GM21423 (cell line): ENCODE measurements around the gene SPECC1L.

Source experiments
- ATAC-seq: cut with Tn5 transposase; IDR thresholded peaks from one replicate; pipeline ENCODE4 v1.9.1; 2021; ENCODE audit warnings: mild to moderate bottlenecking, moderate library complexity; ENCODE audit not compliant: unreplicated experiment

SPECC1L gene

DNA sequence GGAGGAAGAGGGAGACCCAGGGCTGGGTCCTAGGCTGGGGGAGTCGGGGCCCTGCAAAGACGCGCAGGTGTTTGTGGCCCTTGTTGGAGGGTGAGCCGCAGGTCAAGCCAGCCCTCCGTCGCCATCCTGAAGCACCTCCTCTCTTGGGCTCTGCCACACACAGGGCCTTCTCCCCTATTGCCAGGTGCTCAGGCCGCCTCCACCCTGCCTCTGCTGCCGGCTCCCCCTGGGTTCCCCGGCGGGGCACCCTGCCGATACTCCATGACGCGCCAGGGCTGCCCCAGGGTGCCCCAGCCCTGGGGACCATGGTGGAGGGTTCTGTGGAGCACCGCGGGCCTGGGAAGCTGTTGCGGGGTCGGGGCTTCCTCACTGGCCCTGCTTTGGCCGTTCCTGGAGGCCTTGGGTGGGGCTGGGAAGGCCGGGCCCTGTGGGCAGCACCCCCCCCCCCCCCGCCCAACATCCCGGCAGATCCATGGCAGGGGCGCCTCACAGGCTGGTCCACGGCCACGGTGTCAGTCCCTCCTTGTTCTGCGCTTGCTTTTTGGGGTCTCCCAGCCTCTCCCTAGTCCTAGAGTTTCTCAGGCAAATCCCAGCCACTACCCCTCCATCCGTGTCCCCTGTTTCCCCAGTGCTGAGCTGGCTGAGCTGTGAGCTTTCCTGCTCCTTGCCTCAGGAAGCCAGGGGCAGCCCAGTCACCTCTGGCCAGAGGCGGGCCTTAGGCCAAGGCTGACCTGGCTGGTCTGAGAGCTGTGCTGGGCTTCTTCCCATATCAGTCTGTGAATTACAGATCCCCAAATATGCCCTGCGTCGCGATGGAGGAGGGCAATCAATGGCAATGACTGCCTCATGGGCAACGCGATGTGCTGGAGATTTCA is 154.5 kb downstream of the SPECC1L start:
- no peak for ATAC-seq

DNA sequence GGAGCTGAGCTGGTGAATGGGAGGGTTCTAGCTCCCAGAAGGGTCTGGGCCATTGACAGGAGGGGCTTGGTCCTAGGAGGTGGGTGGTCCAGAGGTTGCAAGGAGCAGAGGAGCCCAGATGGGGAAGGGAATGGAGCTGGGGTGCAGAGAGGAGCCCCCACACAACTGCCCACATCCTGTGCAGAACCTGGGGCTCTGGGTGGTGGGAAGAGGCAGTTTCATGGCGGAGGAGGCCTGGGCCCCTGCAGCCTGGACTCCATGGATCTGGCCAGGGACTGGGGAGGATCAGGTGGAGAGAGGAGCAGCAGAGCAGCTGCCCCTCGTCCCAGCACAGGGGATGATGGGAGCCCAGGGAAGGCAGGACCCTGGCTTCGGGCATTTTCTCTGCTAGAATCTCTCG is 155.8 kb downstream of the SPECC1L start:
- no peak for ATAC-seq

GRCh38 chr22:24426851-24427499 is 156.3 kb downstream of the SPECC1L start:
- ATAC-seq = no peak

DNA sequence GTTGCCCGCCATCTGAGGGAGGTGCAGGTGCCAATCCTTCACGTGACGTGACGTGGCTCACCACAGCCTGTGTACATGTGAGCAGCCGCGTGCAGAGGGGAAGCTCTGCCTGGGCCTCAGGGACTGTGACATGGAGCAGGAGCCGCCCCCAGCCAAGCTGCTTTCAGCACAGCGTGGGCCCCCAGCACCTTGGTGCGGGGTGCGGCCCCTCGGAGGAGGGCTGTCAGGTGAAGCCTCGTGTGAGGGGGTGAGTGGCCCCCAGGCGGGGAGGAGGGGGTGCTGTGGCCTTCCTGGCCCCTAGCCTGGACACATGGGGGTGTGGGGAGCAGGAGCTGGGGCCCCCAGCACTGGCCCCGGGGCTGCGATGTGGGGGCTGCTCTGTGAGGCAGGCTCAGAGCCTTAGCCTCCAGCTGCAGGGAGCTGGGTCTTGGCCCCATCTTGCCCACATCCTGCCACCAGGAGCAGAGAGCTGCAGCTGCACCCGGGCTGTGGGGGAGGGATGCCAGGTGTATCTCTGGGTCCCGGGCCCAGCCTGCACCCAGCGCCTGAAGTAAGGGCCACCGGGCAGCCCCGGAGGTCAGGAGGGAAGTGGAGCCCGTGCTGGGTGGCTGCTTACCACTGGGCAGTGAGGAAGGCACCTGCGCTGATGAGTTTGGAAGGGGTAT is 157.0 kb downstream of the SPECC1L start, which contains the start of gene ADORA2A:
ADORA2A (plus strand) TSS at position 100 of the 665 bp plus-strand sequence. CDS start 5,806 bp downstream, outside the sequence.
- peak; percentile 51 for ATAC-seq

DNA sequence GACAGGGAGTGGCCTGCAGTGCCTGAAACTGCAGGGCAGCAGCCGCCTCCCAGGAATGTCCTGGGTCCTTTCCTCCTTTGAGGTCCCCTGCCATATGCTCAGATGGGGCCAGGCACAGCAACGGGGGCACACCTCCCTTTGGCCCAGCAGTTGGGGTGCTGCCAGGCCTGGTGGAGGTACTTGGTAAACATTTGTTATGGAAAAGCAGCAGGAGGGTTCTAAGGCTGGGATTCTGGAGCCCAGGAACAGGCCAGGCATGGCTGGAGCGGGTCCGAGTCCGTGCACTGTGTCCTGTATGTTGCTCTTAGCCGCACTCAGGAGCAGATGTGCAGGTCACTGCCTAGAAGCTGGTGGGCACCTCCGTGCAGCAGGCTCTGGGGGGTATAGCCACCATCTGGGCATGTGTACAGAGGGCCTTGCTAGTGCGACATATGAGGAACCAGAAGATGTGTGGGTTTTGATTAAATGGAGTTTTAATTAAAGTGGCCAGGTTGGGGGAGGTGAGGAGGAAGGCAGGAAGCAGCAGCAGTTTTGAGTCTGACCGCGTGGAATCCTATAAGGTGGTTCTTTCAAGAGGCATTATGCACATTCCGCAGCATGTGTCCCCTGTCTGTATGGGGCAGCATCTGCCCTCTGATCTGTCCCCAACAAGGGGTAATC is 158.2 kb downstream of the SPECC1L start:
- no peak for ATAC-seq

GRCh38 chr22:24429411-24430365 is 159.1 kb downstream of the SPECC1L start:
- ATAC-seq = no peak

DNA sequence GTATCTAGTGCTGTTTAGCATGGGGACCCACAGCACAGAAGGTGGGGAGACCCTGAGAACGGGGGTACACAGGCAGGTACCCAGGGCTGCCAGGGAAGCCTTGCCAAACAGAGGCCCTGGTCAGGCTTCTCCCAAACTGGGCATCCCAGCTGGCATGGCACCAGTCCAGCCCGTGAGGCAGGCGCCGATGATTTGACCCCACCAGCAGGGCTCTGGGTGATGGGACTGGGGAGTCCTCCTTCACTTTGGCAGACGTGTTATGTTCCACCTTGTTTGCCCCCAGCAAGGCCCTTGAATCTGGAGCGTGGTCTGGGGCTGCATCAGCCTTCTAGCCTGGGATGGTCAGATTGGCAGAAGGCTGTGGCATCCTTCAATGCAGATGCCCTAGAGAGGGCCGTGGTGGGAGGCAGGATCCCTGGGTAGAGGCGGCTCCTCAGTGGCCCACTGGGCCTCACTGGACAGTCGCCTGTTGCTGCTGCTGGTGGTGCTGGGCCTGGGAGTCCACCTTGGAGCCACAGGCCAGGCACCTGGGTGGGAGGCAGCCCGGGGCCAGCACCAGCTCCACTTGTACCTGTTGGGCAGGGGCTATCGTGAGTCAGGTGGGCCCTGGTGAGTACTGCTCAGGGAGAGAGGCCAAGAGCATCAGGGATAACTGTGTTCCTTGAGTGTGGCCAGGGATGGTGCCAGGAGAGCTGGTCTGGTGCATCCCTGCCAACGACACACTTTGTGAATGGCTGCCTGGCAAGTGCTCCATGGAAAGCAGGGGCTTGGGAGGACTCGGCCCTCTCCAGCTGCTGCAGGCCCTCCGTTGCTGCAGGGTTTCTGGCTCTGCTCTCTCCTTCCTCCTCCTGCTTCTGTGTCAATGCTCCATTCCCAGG is 160.0 kb downstream of the SPECC1L start:
- no peak for ATAC-seq

GRCh38 chr22:24431309-24432034 is 160.8 kb downstream of the SPECC1L start:
- ATAC-seq = no peak

DNA sequence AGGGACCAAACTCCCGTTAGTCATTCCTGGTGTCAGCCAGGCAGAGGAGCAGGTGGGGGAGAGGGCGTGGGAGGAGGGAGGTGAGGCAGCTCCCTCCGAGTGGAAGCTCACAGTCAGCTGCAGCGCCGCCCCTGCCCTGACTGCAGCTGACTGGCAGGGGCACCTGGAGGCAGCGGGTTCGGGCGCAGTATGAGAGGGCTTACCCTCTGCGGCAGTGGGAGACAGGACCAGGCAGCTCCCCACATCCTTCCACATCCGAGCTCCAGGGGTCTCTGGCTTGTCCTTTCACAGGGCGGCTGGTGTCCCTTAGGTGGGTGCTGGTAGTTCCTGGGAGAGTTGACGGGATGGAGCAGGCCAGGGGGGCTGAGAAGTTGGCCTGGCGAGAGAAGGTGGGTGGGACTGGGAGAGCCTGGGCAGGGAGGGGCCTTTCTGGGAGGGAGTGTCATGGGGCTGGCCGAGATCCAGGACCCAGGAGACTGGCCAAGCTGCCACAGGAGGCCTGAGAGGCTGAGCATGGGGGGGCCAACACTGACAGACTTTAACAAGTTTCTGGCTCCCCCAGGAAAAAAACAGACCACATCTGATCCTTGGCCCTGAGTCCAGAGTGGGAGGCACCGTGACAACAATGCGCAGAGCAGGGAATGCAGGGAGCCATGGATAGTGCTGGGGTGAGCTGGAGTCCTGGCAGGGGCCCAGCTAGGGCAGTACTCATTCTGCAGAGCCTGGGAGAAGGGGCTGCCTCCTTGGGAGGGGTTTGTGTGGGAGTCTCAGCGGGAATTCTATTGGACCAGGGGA is 161.6 kb downstream of the SPECC1L start:
- ATAC-seq = no peak

- no peak for ATAC-seq
These were observed 162.6 kb downstream of the SPECC1L start for GRCh38 chr22:24433001-24433827.

- ATAC-seq = peak; percentile 55
These were observed 163.3 kb downstream of the SPECC1L start for GRCh38 chr22:24433828-24434470.

- peak; percentile 50 for ATAC-seq
These were observed 164.1 kb downstream of the SPECC1L start for GRCh38 chr22:24434471-24435322.

DNA sequence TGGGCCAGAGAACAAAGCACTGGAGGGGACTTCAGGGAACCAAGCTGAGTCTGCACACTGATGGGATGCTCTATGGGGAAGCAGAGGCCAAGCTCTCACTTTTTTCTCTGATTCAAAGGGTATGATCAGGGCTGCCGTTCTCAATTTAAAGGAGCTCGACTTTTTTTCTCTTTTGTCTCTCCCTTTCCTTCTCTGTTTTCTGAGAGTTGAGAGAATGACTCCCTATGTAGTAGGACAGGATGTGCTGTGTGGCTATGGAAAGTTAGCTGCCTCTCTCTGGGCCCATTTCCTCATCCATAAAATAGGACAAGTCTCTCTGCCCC is 164.7 kb downstream of the SPECC1L start:
- ATAC-seq = no peak

GRCh38 chr22:24435861-24436371 is 165.3 kb downstream of the SPECC1L start:
- ATAC-seq = no peak

- ATAC-seq = no peak
These were observed 165.9 kb downstream of the SPECC1L start for GRCh38 chr22:24436553-24436952.
